Measurements from ENCODE around the gene CCT4. TPM values are rescaled to one million over a fixed set of nuclear protein-coding genes. Genes with fewer than 3 reads are reported as not detected.
"Not testable (repeated sequence)": the region's sequence is repeated elsewhere in the genome, so short reads cannot be mapped to it uniquely, and the experiment has no call there.

Gene CCT4
- total RNA-seq, 2 donors from 2014 or later, result 50.4 to 60.5 TPM

GRCh38 chr2:61857224-61857623, 31.2 kb downstream of the CCT4 start:
- TF ChIP-seq CTCF (IDR thresholded peaks at IDR 0.05), result no peak
- Histone ChIP-seq H3K9me3 (no peaks in the 10 kb centered on the region), H3K27ac (no peak overlapping the region), H3K27me3 (replicated peaks; ENCODE audit: insufficient read depth) (no peaks in the 10 kb centered on the region), H3K36me3 (no peaks in the 10 kb centered on the region), H3K4me1 (ENCODE audit: control insufficient read depth in 1 of 2, low read depth in 2 of 2) (peaks cover 9 to 15% of the 10 kb centered on the region in 2 donors), H3K4me3 (no peak overlapping the region)
- DNase-seq (ENCODE audit: low spot score) (no peak), ATAC-seq (ENCODE audit: insufficient number of reproducible peaks, low FRiP score, low read depth) (no peak)

- peaks cover 9 to 15% of the 10 kb centered on the region in 2 donors for H3K4me1 ChIP-seq (ENCODE audit: control insufficient read depth in 1 of 2, low read depth in 2 of 2)
- no peak for TF ChIP-seq CTCF (IDR thresholded peaks at IDR 0.05)
- H3K36me3 ChIP-seq, result no peaks in the 10 kb centered on the region
- peak overlapping the region; percentile 76 for H3K4me3 ChIP-seq
- H3K27ac ChIP-seq, result peak overlapping the region; percentile 42 to 86
- H3K27me3 ChIP-seq (replicated peaks; ENCODE audit: insufficient read depth), result no peaks in the 10 kb centered on the region
- ATAC-seq (ENCODE audit: insufficient number of reproducible peaks, low FRiP score, low read depth) (no peak), DNase-seq (ENCODE audit: low spot score) (no peak)
- no peaks in the 10 kb centered on the region for H3K9me3 ChIP-seq
Measured at GRCh38 chr2:61855318-61855613, 33.2 kb downstream of the CCT4 start.

- ATAC-seq (ENCODE audit: insufficient number of reproducible peaks, low FRiP score, low read depth) (peak; percentile 99), DNase-seq (ENCODE audit: low spot score) (no peak)
- Histone ChIP-seq H3K4me3 (peak overlapping the region; percentile 76), H3K27ac (peak overlapping the region; percentile 42 to 86), H3K9me3 (no peaks in the 10 kb centered on the region), H3K4me1 (ENCODE audit: control insufficient read depth in 1 of 2, low read depth in 2 of 2) (peaks cover 9 to 15% of the 10 kb centered on the region in 2 donors), H3K36me3 (no peaks in the 10 kb centered on the region), H3K27me3 (replicated peaks; ENCODE audit: insufficient read depth) (no peaks in the 10 kb centered on the region)
- no peak for TF ChIP-seq CTCF (IDR thresholded peaks at IDR 0.05)
Measured at GRCh38 chr2:61854564-61855317, 33.7 kb downstream of the CCT4 start.

- Histone ChIP-seq H3K4me3 (peak within 1 kb of the TSS; percentile 76), H3K4me1 (ENCODE audit: control insufficient read depth in 1 of 2, low read depth in 2 of 2) (peaks cover 9 to 15% of the 10 kb centered on the region in 2 donors), H3K36me3 (no peaks in the 10 kb centered on the region), H3K27ac (peak within 1 kb of the TSS; percentile 86 to 93), H3K27me3 (replicated peaks; ENCODE audit: insufficient read depth) (no peaks in the 10 kb centered on the region), H3K9me3 (no peaks in the 10 kb centered on the region)
- DNase-seq (ENCODE audit: low spot score) (peak; percentile 84), ATAC-seq (ENCODE audit: insufficient number of reproducible peaks, low FRiP score, low read depth) (peak; percentile 79)
- TF ChIP-seq CTCF (IDR thresholded peaks at IDR 0.05), result no peak
Measured at GRCh38 chr2:61853847-61854563, 34.5 kb downstream of the CCT4 start, which contains the start of gene FAM161A. TSS of gene FAM161A (minus strand) at chr2:61854060. CDS start at chr2:61854041, 19 bp downstream.

- Histone ChIP-seq H3K9me3 (no peaks in the 10 kb centered on the region), H3K36me3 (no peaks in the 10 kb centered on the region), H3K4me3 (peak overlapping the region; percentile 76), H3K27ac (peak overlapping the region; percentile 86 to 93), H3K27me3 (replicated peaks; ENCODE audit: insufficient read depth) (no peaks in the 10 kb centered on the region), H3K4me1 (ENCODE audit: control insufficient read depth in 1 of 2, low read depth in 2 of 2) (peaks cover 9 to 15% of the 10 kb centered on the region in 2 donors)
- no peak for TF ChIP-seq CTCF (IDR thresholded peaks at IDR 0.05)
- no peak for DNase-seq (ENCODE audit: low spot score)
- ATAC-seq (ENCODE audit: insufficient number of reproducible peaks, low FRiP score, low read depth), result peak; percentile 52
Measured at GRCh38 chr2:61853086-61853846, 35.2 kb downstream of the CCT4 start.

GRCh38 chr2:61851270-61851669, 37.2 kb downstream of the CCT4 start:
- H3K4me1 ChIP-seq (ENCODE audit: control insufficient read depth in 1 of 2, low read depth in 2 of 2), result peaks cover 9 to 15% of the 10 kb centered on the region in 2 donors
- DNase-seq (ENCODE audit: low spot score), result not testable (repeated sequence)

More at GRCh38 chr2:61851270-61851669, 37.2 kb downstream of the CCT4 start:
- not testable (repeated sequence) for H3K27me3 ChIP-seq (replicated peaks; ENCODE audit: insufficient read depth); H3K27ac ChIP-seq; ATAC-seq (ENCODE audit: insufficient number of reproducible peaks, low FRiP score, low read depth); H3K9me3 ChIP-seq; H3K4me3 ChIP-seq; H3K36me3 ChIP-seq
